K562 (cell line): ENCODE results near the gene ZNF740. TPM values are rescaled to one million over a fixed set of nuclear protein-coding genes. Genes with fewer than 3 reads are reported as not detected.

Source experiments
- ADNP ChIP-seq: fragments of 200-800 bp; sonication (Bioruptor generic); IDR thresholded peaks from 2 replicates; pipeline ENCODE4 v1.6.1; 2016; ENCODE audit warnings: missing genetic modification characterization, missing compliant biosample characterization
- ARID1B ChIP-seq: fragments of 450-650 bp; IDR thresholded peaks from 2 replicates; pipeline ENCODE4 v1.6.1; 2016; ENCODE audit warnings: antibody characterized with exemption, mild to moderate bottlenecking, inconsistent platforms
- ARID4B ChIP-seq: sonication (generic); formaldehyde crosslinking; IDR thresholded peaks from 2 replicates; pipeline ENCODE4 v1.8.0; 2022; ENCODE audit warnings: mild to moderate bottlenecking, missing genetic modification reagents
- BRCA1 ChIP-seq, 2 experiments: fragments of 450-650 bp in 1 of 2; sonication (generic) in 1 of 2; formaldehyde crosslinking in 1 of 2; IDR thresholded peaks; 2 replicates each; pipeline versions ENCODE4 v1.5.0 to v1.6.1; 2017 to 2020; ENCODE audit warnings: mild to moderate bottlenecking in 1 of 2, missing genetic modification reagents in 1 of 2
- CBX2 ChIP-seq: fragments of 200-600 bp; sonication (generic); IDR thresholded peaks from one replicate; pipeline ENCODE4 v1.6.1; 2012; ENCODE audit warnings: mild to moderate bottlenecking, low read length, inconsistent platforms; ENCODE audit not compliant: insufficient read depth, poor library complexity, severe bottlenecking
- CHD1 ChIP-seq: fragments of 200-600 bp; sonication (generic); IDR thresholded peaks from one replicate; pipeline ENCODE4 v1.6.1; 2012; ENCODE audit warnings: mild to moderate bottlenecking, moderate library complexity, low read length, inconsistent platforms
- CXXC5 ChIP-seq: fragments of 250-450 bp; sonication (Bioruptor Pico); IDR thresholded peaks from 2 replicates; pipeline ENCODE4 v1.8.0; 2022; ENCODE audit warnings: inconsistent platforms, mild to moderate bottlenecking, moderate library complexity
- ESRRB ChIP-seq: fragments of 250-450 bp; sonication (Bioruptor Pico); IDR thresholded peaks from 2 replicates; pipeline ENCODE4 v1.5.0; 2020; ENCODE audit warnings: mild to moderate bottlenecking, moderate library complexity, borderline replicate concordance
- GTF2F1 ChIP-seq: IDR thresholded peaks from 2 replicates; pipeline ENCODE4 v1.6.1; 2011; ENCODE audit warnings: low read depth, low read length, improper control_type of control experiment
- MBD2 ChIP-seq: sonication (generic); IDR thresholded peaks from 2 replicates; pipeline ENCODE4 v1.6.1; 2016; ENCODE audit warnings: low read depth, borderline replicate concordance
- MXI1 ChIP-seq: IDR thresholded peaks from 2 replicates; pipeline ENCODE4 v1.6.1; 2011; ENCODE audit warnings: low read depth, mild to moderate bottlenecking, improper control_type of control experiment, low read length
- NCOA2 ChIP-seq, 2 experiments: fragments of 450-650 bp; IDR thresholded peaks; 2 replicates each; pipeline ENCODE4 v1.6.1; 2018; ENCODE audit warnings: mild to moderate bottlenecking in 2 of 2, moderate library complexity in 1 of 2; ENCODE audit not compliant: partially characterized antibody in 2 of 2
- POLR2G ChIP-seq: fragments of 200-400 bp; formaldehyde crosslinking; IDR thresholded peaks from 2 replicates; pipeline ENCODE4 v1.6.1; 2017; ENCODE audit warnings: low read depth, mild to moderate bottlenecking, antibody characterized with exemption, low read length, moderate library complexity
- PTRF ChIP-seq: fragments of 450-650 bp; IDR thresholded peaks from 2 replicates; pipeline ENCODE4 v1.6.1; 2016; ENCODE audit warnings: mild to moderate bottlenecking, missing genetic modification characterization, missing compliant biosample characterization
- RFX1 ChIP-seq: fragments of 450-650 bp; IDR thresholded peaks from 2 replicates; pipeline ENCODE4 v1.6.1; 2016; ENCODE audit warnings: mild to moderate bottlenecking, moderate library complexity
- SAFB2 ChIP-seq: fragments of 200-400 bp; formaldehyde crosslinking; IDR thresholded peaks from 2 replicates; pipeline ENCODE4 v1.6.1; 2018; ENCODE audit warnings: borderline replicate concordance, low read length, low read depth, moderate library complexity; ENCODE audit not compliant: severe bottlenecking
- SIN3A ChIP-seq, 2 experiments: fragments of 150-350 bp in 1 of 2; IDR thresholded peaks; 2 replicates each; pipeline ENCODE4 v1.6.1; 2011 to 2016; ENCODE audit warnings: borderline replicate concordance in 2 of 2, low read depth in 2 of 2, low read length in 2 of 2, mild to moderate bottlenecking in 2 of 2, moderate library complexity in 2 of 2; ENCODE audit not compliant: control insufficient read depth in 1 of 2
- SMARCC2 ChIP-seq: fragments of 450-650 bp; IDR thresholded peaks from 2 replicates; pipeline ENCODE4 v1.6.1; 2017; ENCODE audit warnings: antibody characterized with exemption, moderate library complexity, mild to moderate bottlenecking, low read depth
- TCF7L2 ChIP-seq: fragments of 150-350 bp; IDR thresholded peaks from 2 replicates; pipeline ENCODE4 v1.6.1; 2016; ENCODE audit warnings: low read depth, mild to moderate bottlenecking, low read length, moderate library complexity
- TEAD2 ChIP-seq: fragments of 450-650 bp; IDR thresholded peaks from 2 replicates; pipeline ENCODE4 v1.6.1; 2016; ENCODE audit warnings: missing genetic modification characterization, control low read depth, missing compliant biosample characterization
- ZBTB8A ChIP-seq: fragments of 450-650 bp; IDR thresholded peaks from 2 replicates; pipeline ENCODE4 v1.6.1; 2018; ENCODE audit warnings: mild to moderate bottlenecking, moderate library complexity; ENCODE audit not compliant: partially characterized antibody
- ZNF239 ChIP-seq: fragments of 250-450 bp; sonication (Bioruptor Pico); IDR thresholded peaks from 2 replicates; pipeline ENCODE4 v1.4.0; 2020; ENCODE audit warnings: mild to moderate bottlenecking
- ZNF778 ChIP-seq: fragments of 450-650 bp; formaldehyde crosslinking; IDR thresholded peaks from 2 replicates; pipeline ENCODE4 v1.4.0; 2020; ENCODE audit warnings: mild to moderate bottlenecking, moderate library complexity
- polyA plus RNA-seq, 8 experiments: library from polyadenylated mRNA; depleted of rRNA in 4 of 8; stranded (reverse) in 5 of 8; unstranded in 3 of 8; fragments of >200 nt; fragmentation: Nextera tagmentation in 2 of 8; fragmentation: Illumina TruSeq in 1 of 8; extraction: Ambion mirVana in 2 of 8; extraction: Trizol in 1 of 8; gene quantifications; 2 replicates each; pipeline versions ENCODE4 v1.2.1 to v1.2.3, GENCODE V29; 2011 to 2014; ENCODE audit warnings: inconsistent platforms in 1 of 8, missing spikeins in 1 of 8
- total RNA-seq, 7 experiments: library from RNA; depleted of rRNA in 6 of 7; stranded (reverse); fragments of >200 nt in 6 of 7; fragmentation: Illumina TruSeq in 2 of 7; extraction: Trizol in 2 of 7; gene quantifications; 2 replicates each; pipeline versions ENCODE4 v1.2.1 to v1.2.3, GENCODE V29; 2011 to 2021; ENCODE audit warnings: low replicate concordance in 1 of 7
- TF ChIP-seq, protein P1 (sequence below): sonication (generic); formaldehyde crosslinking; IDR thresholded peaks from 2 replicates; pipeline ENCODE4 v1.8.0; 2022; ENCODE audit warnings: mild to moderate bottlenecking, missing genetic modification reagents

ZNF740 gene
- total and polyA plus RNA-seq, 9 of the 15 experiments (the other 6 are each of a cell fraction or from before 2014, with no cell fraction given): 0.57 to 46.4 (median 18.6) TPM

DNA sequence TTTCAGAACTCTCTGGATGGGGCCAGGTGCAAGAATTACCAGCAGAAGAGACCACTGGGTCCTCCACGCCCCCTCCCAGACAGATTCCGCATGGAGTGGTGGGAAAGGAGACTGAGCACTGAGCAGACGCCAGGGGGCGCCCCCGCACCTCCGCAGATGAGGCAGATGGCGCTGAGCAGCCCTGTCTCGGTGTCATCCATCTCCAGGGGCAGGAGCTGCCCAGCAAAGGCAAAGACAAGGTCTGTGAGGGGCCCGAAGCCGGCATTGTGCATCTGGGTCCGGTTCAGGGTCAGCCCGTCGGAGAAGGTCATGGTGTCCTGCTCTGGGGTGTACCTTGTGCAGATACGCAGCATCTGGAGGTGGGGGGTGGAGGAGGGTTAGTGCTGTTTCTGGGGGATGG, 32.8 kb downstream of the ZNF740 start (continued):
- no peak for TF ChIP-seq ARID4B (CRISPR knock-in tag)
- TF ChIP-seq ZNF778 (CRISPR knock-in tag): no peak
- 0 out of 4 replicates have a peak, but pooled peaks of 1 of the 2 experiments have one; percentile 27 for TF ChIP-seq SIN3A (IDR thresholded peaks at IDR 0.05; ENCODE audit: borderline replicate concordance in 2 of 2, control insufficient read depth in 1 of 2, low read depth in 2 of 2, low read length in 2 of 2)
- TF ChIP-seq ESRRB (CRISPR knock-in tag): no peak
- no peak for TF ChIP-seq NCOA2 (IDR thresholded peaks at IDR 0.05; ENCODE audit: partially characterized antibody in 2 of 2)
- TF ChIP-seq GTF2F1: no peak
- TF ChIP-seq MXI1: no peak
- TF ChIP-seq POLR2G: no peak
- no peak for TF ChIP-seq CBX2
- TF ChIP-seq TCF7L2: no peak
- TF ChIP-seq BRCA1 (IDR thresholded peaks at IDR 0.05): no peak
- TF ChIP-seq BRCA1 (CRISPR knock-in tag; IDR thresholded peaks at IDR 0.05): no peak
- TF ChIP-seq SMARCC2: no peak
- TF ChIP-seq CHD1: no peak
- no peak for TF ChIP-seq TEAD2 (tag)
- TF ChIP-seq MBD2: no peak
- no peak for TF ChIP-seq RFX1
- TF ChIP-seq ZNF239 (CRISPR knock-in tag): peak; percentile 78
- TF ChIP-seq PTRF (tag): no peak
- TF ChIP-seq SAFB2: no peak
- peak; percentile 41; the same call in 1 of the 2 replicates for TF ChIP-seq CXXC5 (CRISPR knock-in tag)
- no peak for TF ChIP-seq ARID1B
- no peak for TF ChIP-seq ADNP (tag)
- TF ChIP-seq ZBTB8A: no peak
- TF ChIP-seq, protein P1, sequence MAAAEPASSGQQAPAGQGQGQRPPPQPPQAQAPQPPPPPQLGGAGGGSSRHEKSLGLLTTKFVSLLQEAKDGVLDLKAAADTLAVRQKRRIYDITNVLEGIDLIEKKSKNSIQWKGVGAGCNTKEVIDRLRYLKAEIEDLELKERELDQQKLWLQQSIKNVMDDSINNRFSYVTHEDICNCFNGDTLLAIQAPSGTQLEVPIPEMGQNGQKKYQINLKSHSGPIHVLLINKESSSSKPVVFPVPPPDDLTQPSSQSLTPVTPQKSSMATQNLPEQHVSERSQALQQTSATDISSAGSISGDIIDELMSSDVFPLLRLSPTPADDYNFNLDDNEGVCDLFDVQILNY (CRISPR knock-in tag): no peak
